Neural progenitor cell (in vitro differentiated cells): ENCODE data around the gene ERVFRD-1.

ENCODE experiments used
- CTCF ChIP-seq: fragments of 200-600 bp; sonication (generic); IDR thresholded peaks from 2 replicates; pipeline ENCODE4 v1.5.1; 2017; ENCODE audit warnings: antibody characterized with exemption, mild to moderate bottlenecking
- EZH2 ChIP-seq: fragments of 200-600 bp; sonication (generic); IDR thresholded peaks from 2 replicates; pipeline ENCODE4 v1.6.1; 2017; ENCODE audit warnings: antibody characterized with exemption, mild to moderate bottlenecking, moderate library complexity
- EZH2phosphoT487 ChIP-seq: fragments of 200-600 bp; sonication (generic); IDR thresholded peaks from 2 replicates; pipeline ENCODE4 v1.6.1; 2017; ENCODE audit warnings: antibody characterized with exemption

- TF ChIP-seq CTCF, result no peak
- TF ChIP-seq EZH2, result no peak
- TF ChIP-seq EZH2phosphoT487, result no peak
Measured at GRCh38 chr6:11136809-11137208, 25.3 kb upstream of the ERVFRD-1 start.
